Stimulated activated naive B cell treated with anti-CD40 and anti-IgM and Interleukin-4, amounts not matched to agents 10 μg/mL and 1 μg/mL and 100 μg/mL, for 72 hours (primary cell): ENCODE measurements around the gene RNASE4.
"Not testable (repeated sequence)": the region's sequence is repeated elsewhere in the genome, so short reads cannot be mapped to it uniquely, and the experiment has no call there.

ENCODE experiments used
- ATAC-seq, 2 donors: fragments of 150-1000 bp; cut with Tn5 transposase; replicated peaks; 2 replicates each; pipeline ENCODE4 v1.10.0; 2021; ENCODE audit warnings: moderate library complexity in 1 of 2
- DNase-seq: peaks from one replicate; pipeline ENCODE4 v3.0.0; 2021
- H3K27ac Mint-ChIP-seq: one replicate; pipeline ENCODE4 v1.8.0; 2022; ENCODE audit warnings: mild to moderate bottlenecking, mixed read lengths
- H3K27me3 Mint-ChIP-seq, 2 donors: one replicate each; pipeline ENCODE4 v1.8.0; 2022; ENCODE audit warnings: mixed read lengths in 2 of 2
- H3K36me3 Mint-ChIP-seq, 2 donors: one replicate each; pipeline ENCODE4 v1.8.0; 2022; ENCODE audit warnings: mixed read lengths in 2 of 2, mild to moderate bottlenecking in 1 of 2
- H3K4me1 Mint-ChIP-seq, 2 donors: one replicate each; pipeline ENCODE4 v1.8.0; 2022; ENCODE audit warnings: mixed read lengths in 2 of 2, mild to moderate bottlenecking in 1 of 2
- H3K4me3 Mint-ChIP-seq, 2 donors: one replicate each; pipeline ENCODE4 v1.8.0; 2022; ENCODE audit warnings: mild to moderate bottlenecking in 2 of 2, mixed read lengths in 2 of 2, moderate library complexity in 1 of 2
- H3K9me3 Mint-ChIP-seq, 2 donors: one replicate each; pipeline ENCODE4 v1.8.0; 2022; ENCODE audit warnings: mixed read lengths in 2 of 2, mild to moderate bottlenecking in 1 of 2

RNASE4 gene

GRCh38 chr14:20726531-20726930 lies 42.2 kb downstream of the RNASE4 start:
- Mint-ChIP-seq H3K4me1 (peaks cover 18 to 52% of the 10 kb centered on the region in 2 donors), H3K27ac (peak overlapping the region; percentile 86), H3K36me3 (peaks cover 2 to 5% of the 10 kb centered on the region in 2 donors), H3K4me3 (peak overlapping the region in 1 of 2 donors; percentile 44), H3K9me3 (peaks cover 0 to 3% of the 10 kb centered on the region in 2 donors), H3K27me3 (peaks cover 0 to 3% of the 10 kb centered on the region in 2 donors)
- DNase-seq: no peak
- peak; percentile 24 to 40 for ATAC-seq

- ATAC-seq (no peak), DNase-seq (no peak)
- Mint-ChIP-seq H3K36me3 (peaks cover 2 to 4% of the 10 kb centered on the region in 2 donors), H3K9me3 (peaks cover 0 to 3% of the 10 kb centered on the region in 2 donors), H3K27ac (no peak overlapping the region), H3K27me3 (peaks cover 0 to 4% of the 10 kb centered on the region in 2 donors), H3K4me1 (peaks cover 37 to 54% of the 10 kb centered on the region in 2 donors), H3K4me3 (no peak overlapping the region)
Observed at GRCh38 chr14:20730891-20731290, 46.5 kb downstream of the RNASE4 start.

GRCh38 chr14:20732477-20732876 lies 48.1 kb downstream of the RNASE4 start:
- no peak for DNase-seq
- Mint-ChIP-seq H3K27ac (no peak overlapping the region), H3K4me1 (peaks cover 29 to 41% of the 10 kb centered on the region in 2 donors), H3K36me3 (peaks cover 0 to under 1% of the 10 kb centered on the region in 2 donors), H3K9me3 (no peaks in the 10 kb centered on the region), H3K27me3 (peaks cover 0 to 7% of the 10 kb centered on the region in 2 donors), H3K4me3 (no peak overlapping the region)
- ATAC-seq: no peak

- Mint-ChIP-seq H3K4me3 (no peak overlapping the region), H3K36me3 (peaks cover 0 to 3% of the 10 kb centered on the region in 2 donors), H3K27ac (no peak overlapping the region), H3K9me3 (no peaks in the 10 kb centered on the region), H3K27me3 (peaks cover 0 to 10% of the 10 kb centered on the region in 2 donors), H3K4me1 (peaks cover 24 to 35% of the 10 kb centered on the region in 2 donors)
- DNase-seq (no peak), ATAC-seq (no peak)
Observed at GRCh38 chr14:20732979-20733635, 48.7 kb downstream of the RNASE4 start.

GRCh38 chr14:20733684-20734429 lies 49.5 kb downstream of the RNASE4 start:
- H3K27ac Mint-ChIP-seq: no peak overlapping the region
- no peak for DNase-seq
- peaks cover 0 to 3% of the 10 kb centered on the region in 2 donors for H3K36me3 Mint-ChIP-seq
- peak overlapping the region in 1 of 2 donors; percentile 25 for H3K4me3 Mint-ChIP-seq
- H3K27me3 Mint-ChIP-seq: peaks cover 0 to 10% of the 10 kb centered on the region in 2 donors
- ATAC-seq: peak; percentile 66 to 78
- H3K4me1 Mint-ChIP-seq: peaks cover 24 to 34% of the 10 kb centered on the region in 2 donors
- no peaks in the 10 kb centered on the region for H3K9me3 Mint-ChIP-seq

GRCh38 chr14:20734430-20734806 lies 50.1 kb downstream of the RNASE4 start:
- Mint-ChIP-seq H3K27me3 (peaks cover 0 to 10% of the 10 kb centered on the region in 2 donors), H3K27ac (no peak overlapping the region), H3K36me3 (peaks cover 0 to 3% of the 10 kb centered on the region in 2 donors), H3K4me3 (peak overlapping the region; percentile 25 to 27), H3K4me1 (peaks cover 24 to 34% of the 10 kb centered on the region in 2 donors), H3K9me3 (no peaks in the 10 kb centered on the region)
- ATAC-seq (peak; percentile 97 to 98), DNase-seq (peak; percentile 33)

- not testable (repeated sequence) for H3K36me3 Mint-ChIP-seq, ATAC-seq, H3K9me3 Mint-ChIP-seq, DNase-seq, H3K27me3 Mint-ChIP-seq, H3K27ac Mint-ChIP-seq, H3K4me3 Mint-ChIP-seq
- peaks cover 27 to 39% of the 10 kb centered on the region in 2 donors for H3K4me1 Mint-ChIP-seq
Observed at GRCh38 chr14:20738292-20738691, 53.9 kb downstream of the RNASE4 start.

GRCh38 chr14:20742132-20742531 lies 57.8 kb downstream of the RNASE4 start:
- H3K4me1 Mint-ChIP-seq: peaks cover 15 to 28% of the 10 kb centered on the region in 2 donors
- ATAC-seq: peak; percentile 48 to 63
- H3K27me3 Mint-ChIP-seq: peaks cover 0 to 5% of the 10 kb centered on the region in 2 donors
- DNase-seq: no peak
- H3K36me3 Mint-ChIP-seq: peaks cover 0 to 3% of the 10 kb centered on the region in 2 donors
- H3K4me3 Mint-ChIP-seq: no peak overlapping the region
- H3K9me3 Mint-ChIP-seq: no peaks in the 10 kb centered on the region
- no peak overlapping the region for H3K27ac Mint-ChIP-seq

- Mint-ChIP-seq H3K9me3 (no peaks in the 10 kb centered on the region), H3K27ac (no peak overlapping the region), H3K4me1 (peaks cover 15 to 33% of the 10 kb centered on the region in 2 donors), H3K36me3 (no peaks in the 10 kb centered on the region), H3K4me3 (no peak overlapping the region), H3K27me3 (peaks cover 0 to 8% of the 10 kb centered on the region in 2 donors)
- DNase-seq: no peak
- no peak for ATAC-seq
Observed at GRCh38 chr14:20743556-20743955, 59.2 kb downstream of the RNASE4 start.

- H3K9me3 Mint-ChIP-seq: peaks cover 0 to 2% of the 10 kb centered on the region in 2 donors
- DNase-seq (no peak), ATAC-seq (no peak)
- peaks cover 22 to 40% of the 10 kb centered on the region in 2 donors for H3K4me1 Mint-ChIP-seq
- H3K4me3 Mint-ChIP-seq: no peak within 1 kb of the TSS
- H3K27ac Mint-ChIP-seq: no peak within 1 kb of the TSS
- peaks cover 0 to 4% of the 10 kb centered on the region in 2 donors for H3K36me3 Mint-ChIP-seq
- H3K27me3 Mint-ChIP-seq: peaks cover 0 to 8% of the 10 kb centered on the region in 2 donors
Observed at GRCh38 chr14:20745571-20746358, 61.4 kb downstream of the RNASE4 start, which contains the start of gene EDDM3A. TSS of gene EDDM3A (plus strand) at chr14:20745887. CDS start at chr14:20747581, 1,694 bp downstream.

- H3K36me3 Mint-ChIP-seq: peaks cover under 1 to 5% of the 10 kb centered on the region in 2 donors
- peaks cover 0 to 10% of the 10 kb centered on the region in 2 donors for H3K27me3 Mint-ChIP-seq
- peaks cover 1 to 3% of the 10 kb centered on the region in 2 donors for H3K9me3 Mint-ChIP-seq
- ATAC-seq (no peak), DNase-seq (no peak)
- H3K4me3 Mint-ChIP-seq: no peak overlapping the region
- no peak overlapping the region for H3K27ac Mint-ChIP-seq
- peaks cover 21 to 40% of the 10 kb centered on the region in 2 donors for H3K4me1 Mint-ChIP-seq
Observed at GRCh38 chr14:20746566-20746965, 62.2 kb downstream of the RNASE4 start.

- Mint-ChIP-seq H3K27ac (no peak overlapping the region), H3K9me3 (peaks cover 12 to 17% of the 10 kb centered on the region in 2 donors), H3K4me3 (no peak overlapping the region), H3K36me3 (peaks cover 7 to 17% of the 10 kb centered on the region in 2 donors), H3K4me1 (peaks cover 14 to 26% of the 10 kb centered on the region in 2 donors), H3K27me3 (peaks cover 0 to 16% of the 10 kb centered on the region in 2 donors)
- no peak for ATAC-seq
- DNase-seq: no peak
Observed at GRCh38 chr14:20748439-20748838, 64.1 kb downstream of the RNASE4 start.

- H3K27me3 Mint-ChIP-seq: peaks cover 0 to 16% of the 10 kb centered on the region in 2 donors
- peak; percentile 39 to 52 for ATAC-seq
- H3K4me3 Mint-ChIP-seq: no peak overlapping the region
- peaks cover 12 to 18% of the 10 kb centered on the region in 2 donors for H3K9me3 Mint-ChIP-seq
- DNase-seq: no peak
- peaks cover 7 to 17% of the 10 kb centered on the region in 2 donors for H3K36me3 Mint-ChIP-seq
- H3K4me1 Mint-ChIP-seq: peaks cover 14 to 23% of the 10 kb centered on the region in 2 donors
- no peak overlapping the region for H3K27ac Mint-ChIP-seq
Observed at GRCh38 chr14:20750194-20750593, 65.8 kb downstream of the RNASE4 start.
